ENCODE data around the gene NEK6. TPM values are rescaled to one million over a fixed set of nuclear protein-coding genes. Genes with fewer than 3 reads are reported as not detected.
A peak's percentile ranks its signal among the peaks of the same experiment; 100 is the strongest.

Gene NEK6
- total RNA-seq, 2 experiments from 2014 or later, result 5.6 to 16.4 TPM

- POLR2A ChIA-PET, result no interaction called here
- peak overlapping the region; percentile 56 for H3K4me2 ChIP-seq (ENCODE audit: low read length)
These were observed 4.2 kb downstream of the NEK6 start for GRCh38 chr9:124261736-124262648.

GRCh38 chr9:124262649-124262972, 4.9 kb downstream of the NEK6 start:
- ChIA-PET POLR2A (no interaction called here), CTCF (ENCODE audit: unreplicated experiment) (no interaction called here)
- DNase-seq (ENCODE audit: low spot score), result no peak
- no TSS peak for BruUV-seq (replicated peaks)
- H3K27ac ChIP-seq (ENCODE audit: low read depth, low read length, poor library complexity, severe bottlenecking), result no peak overlapping the region
- H3K9me2 ChIP-seq (ENCODE audit: insufficient read depth, low read length), result no peaks in the 10 kb centered on the region
- intact Hi-C loops (cut with micrococcal nuclease; ENCODE audit: unreplicated experiment), result no loop called here
- no peak overlapping the region for H2AFZ ChIP-seq (ENCODE audit: low read length)
- peak overlapping the region; percentile 56 for H3K4me2 ChIP-seq (ENCODE audit: low read length)
- peaks cover 32% of the 10 kb centered on the region; the same call in 1 of the 2 replicates for H3K79me2 ChIP-seq (ENCODE audit: insufficient read depth, low read depth, low read length)
- H3K9me3 ChIP-seq (ENCODE audit: low read length), result no peaks in the 10 kb centered on the region
- H3K4me1 ChIP-seq (ENCODE audit: insufficient read depth, low read length, poor library complexity, severe bottlenecking), result peaks cover 93% of the 10 kb centered on the region
- no peaks in the 10 kb centered on the region for H3K36me3 ChIP-seq (ENCODE audit: insufficient read depth, low read length)
- TF ChIP-seq CTCF (conservative IDR thresholded peaks at IDR 0.05; ENCODE audit: low read length), result no peak
- no peak for TF ChIP-seq EZH2phosphoT487 (IDR thresholded peaks at IDR 0.05; ENCODE audit: borderline replicate concordance, low read depth, low read length)
- no peak overlapping the region for H3K4me3 ChIP-seq (ENCODE audit: low read depth, low read length, poor library complexity, severe bottlenecking)
- peaks cover 8% of the 10 kb centered on the region; the same call in 1 of the 2 replicates for H4K20me1 ChIP-seq (ENCODE audit: insufficient read depth, low read length)

More at GRCh38 chr9:124261736-124262648, 4.2 kb downstream of the NEK6 start:
- Histone ChIP-seq H3K9me2 (ENCODE audit: insufficient read depth, low read length) (no peaks in the 10 kb centered on the region), H3K27ac (ENCODE audit: low read depth, low read length, poor library complexity, severe bottlenecking) (no peak overlapping the region), H3K4me3 (ENCODE audit: low read depth, low read length, poor library complexity, severe bottlenecking) (peak overlapping the region; percentile 3), H3K4me1 (ENCODE audit: insufficient read depth, low read length, poor library complexity, severe bottlenecking) (peaks cover 93% of the 10 kb centered on the region), H3K9me3 (ENCODE audit: low read length) (no peaks in the 10 kb centered on the region), H3K79me2 (ENCODE audit: insufficient read depth, low read depth, low read length) (peaks cover 31% of the 10 kb centered on the region; the same call in 1 of the 2 replicates), H2AFZ (ENCODE audit: low read length) (no peak overlapping the region), H3K36me3 (ENCODE audit: insufficient read depth, low read length) (no peaks in the 10 kb centered on the region), H4K20me1 (ENCODE audit: insufficient read depth, low read length) (peaks cover 8% of the 10 kb centered on the region; the same call in 1 of the 2 replicates)
- intact Hi-C loops (cut with micrococcal nuclease; ENCODE audit: unreplicated experiment), result no loop called here
- CTCF ChIA-PET (ENCODE audit: unreplicated experiment), result no interaction called here
- DNase-seq (ENCODE audit: low spot score), result no peak
- no TSS peak for BruUV-seq (replicated peaks)
- TF ChIP-seq EZH2phosphoT487 (IDR thresholded peaks at IDR 0.05; ENCODE audit: borderline replicate concordance, low read depth, low read length) (no peak), CTCF (conservative IDR thresholded peaks at IDR 0.05; ENCODE audit: low read length) (no peak)

- no peak for DNase-seq (ENCODE audit: low spot score)
- peaks cover 98% of the 10 kb centered on the region for H3K4me1 ChIP-seq (ENCODE audit: insufficient read depth, low read length, poor library complexity, severe bottlenecking)
- no peak overlapping the region for H3K4me3 ChIP-seq (ENCODE audit: low read depth, low read length, poor library complexity, severe bottlenecking)
- H3K4me2 ChIP-seq (ENCODE audit: low read length), result peak overlapping the region; percentile 72
- intact Hi-C loops (cut with micrococcal nuclease; ENCODE audit: unreplicated experiment), result no loop called here
- ChIA-PET CTCF (ENCODE audit: unreplicated experiment) (no interaction called here), POLR2A (no interaction called here)
- no peak overlapping the region for H3K27ac ChIP-seq (ENCODE audit: low read depth, low read length, poor library complexity, severe bottlenecking)
- H3K79me2 ChIP-seq (ENCODE audit: insufficient read depth, low read depth, low read length), result peaks cover 38% of the 10 kb centered on the region; the same call in 1 of the 2 replicates
- no TSS peak for BruUV-seq (replicated peaks)
- H3K9me3 ChIP-seq (ENCODE audit: low read length), result no peaks in the 10 kb centered on the region
- no peaks in the 10 kb centered on the region for H3K36me3 ChIP-seq (ENCODE audit: insufficient read depth, low read length)
- TF ChIP-seq EZH2phosphoT487 (IDR thresholded peaks at IDR 0.05; ENCODE audit: borderline replicate concordance, low read depth, low read length) (no peak), CTCF (conservative IDR thresholded peaks at IDR 0.05; ENCODE audit: low read length) (no peak)
- peaks cover 8% of the 10 kb centered on the region; the same call in 1 of the 2 replicates for H4K20me1 ChIP-seq (ENCODE audit: insufficient read depth, low read length)
- H3K9me2 ChIP-seq (ENCODE audit: insufficient read depth, low read length), result no peaks in the 10 kb centered on the region
- no peak overlapping the region for H2AFZ ChIP-seq (ENCODE audit: low read length)
These were observed 5.5 kb downstream of the NEK6 start for GRCh38 chr9:124263213-124263612.
